ENCODE data around the gene PRSS21. TPM values are rescaled to one million over a fixed set of nuclear protein-coding genes. Genes with fewer than 3 reads are reported as not detected.

PRSS21 gene
- total RNA-seq, 2 experiments from 2014 or later = 68.7 to 69.6 TPM

- Histone ChIP-seq H3K4me3 (ENCODE audit: low read depth, low read length, poor library complexity, severe bottlenecking) (no peak overlapping the region), H4K20me1 (ENCODE audit: insufficient read depth, low read length) (no peaks in the 10 kb centered on the region), H3K4me2 (ENCODE audit: low read length) (no peak overlapping the region), H2AFZ (ENCODE audit: low read length) (peak overlapping the region; percentile 31; the same call in 1 of the 2 replicates), H3K27ac (ENCODE audit: low read depth, low read length, poor library complexity, severe bottlenecking) (no peak overlapping the region), H3K36me3 (ENCODE audit: insufficient read depth, low read length) (no peaks in the 10 kb centered on the region), H3K9me3 (ENCODE audit: low read length) (no peaks in the 10 kb centered on the region), H3K9me2 (ENCODE audit: insufficient read depth, low read length) (no peaks in the 10 kb centered on the region), H3K79me2 (ENCODE audit: insufficient read depth, low read depth, low read length) (no peaks in the 10 kb centered on the region), H3K4me1 (ENCODE audit: insufficient read depth, low read length, poor library complexity, severe bottlenecking) (no peaks in the 10 kb centered on the region)
- DNase-seq (ENCODE audit: low spot score) = no peak
- TF ChIP-seq, protein P1, sequence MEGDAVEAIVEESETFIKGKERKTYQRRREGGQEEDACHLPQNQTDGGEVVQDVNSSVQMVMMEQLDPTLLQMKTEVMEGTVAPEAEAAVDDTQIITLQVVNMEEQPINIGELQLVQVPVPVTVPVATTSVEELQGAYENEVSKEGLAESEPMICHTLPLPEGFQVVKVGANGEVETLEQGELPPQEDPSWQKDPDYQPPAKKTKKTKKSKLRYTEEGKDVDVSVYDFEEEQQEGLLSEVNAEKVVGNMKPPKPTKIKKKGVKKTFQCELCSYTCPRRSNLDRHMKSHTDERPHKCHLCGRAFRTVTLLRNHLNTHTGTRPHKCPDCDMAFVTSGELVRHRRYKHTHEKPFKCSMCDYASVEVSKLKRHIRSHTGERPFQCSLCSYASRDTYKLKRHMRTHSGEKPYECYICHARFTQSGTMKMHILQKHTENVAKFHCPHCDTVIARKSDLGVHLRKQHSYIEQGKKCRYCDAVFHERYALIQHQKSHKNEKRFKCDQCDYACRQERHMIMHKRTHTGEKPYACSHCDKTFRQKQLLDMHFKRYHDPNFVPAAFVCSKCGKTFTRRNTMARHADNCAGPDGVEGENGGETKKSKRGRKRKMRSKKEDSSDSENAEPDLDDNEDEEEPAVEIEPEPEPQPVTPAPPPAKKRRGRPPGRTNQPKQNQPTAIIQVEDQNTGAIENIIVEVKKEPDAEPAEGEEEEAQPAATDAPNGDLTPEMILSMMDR (conservative IDR thresholded peaks at IDR 0.05; ENCODE audit: low read length) = no peak
- no peak for TF ChIP-seq EZH2phosphoT487 (IDR thresholded peaks at IDR 0.05; ENCODE audit: borderline replicate concordance, low read depth, low read length)
- POLR2A ChIA-PET = no interaction called here
- intact Hi-C loops (cut with micrococcal nuclease; ENCODE audit: unreplicated experiment) = no loop called here
- BruUV-seq (replicated peaks) = no TSS peak
- CTCF ChIA-PET (ENCODE audit: unreplicated experiment) = no interaction called here
Observed at GRCh38 chr16:2845116-2845515, 28.1 kb downstream of the PRSS21 start.

DNA sequence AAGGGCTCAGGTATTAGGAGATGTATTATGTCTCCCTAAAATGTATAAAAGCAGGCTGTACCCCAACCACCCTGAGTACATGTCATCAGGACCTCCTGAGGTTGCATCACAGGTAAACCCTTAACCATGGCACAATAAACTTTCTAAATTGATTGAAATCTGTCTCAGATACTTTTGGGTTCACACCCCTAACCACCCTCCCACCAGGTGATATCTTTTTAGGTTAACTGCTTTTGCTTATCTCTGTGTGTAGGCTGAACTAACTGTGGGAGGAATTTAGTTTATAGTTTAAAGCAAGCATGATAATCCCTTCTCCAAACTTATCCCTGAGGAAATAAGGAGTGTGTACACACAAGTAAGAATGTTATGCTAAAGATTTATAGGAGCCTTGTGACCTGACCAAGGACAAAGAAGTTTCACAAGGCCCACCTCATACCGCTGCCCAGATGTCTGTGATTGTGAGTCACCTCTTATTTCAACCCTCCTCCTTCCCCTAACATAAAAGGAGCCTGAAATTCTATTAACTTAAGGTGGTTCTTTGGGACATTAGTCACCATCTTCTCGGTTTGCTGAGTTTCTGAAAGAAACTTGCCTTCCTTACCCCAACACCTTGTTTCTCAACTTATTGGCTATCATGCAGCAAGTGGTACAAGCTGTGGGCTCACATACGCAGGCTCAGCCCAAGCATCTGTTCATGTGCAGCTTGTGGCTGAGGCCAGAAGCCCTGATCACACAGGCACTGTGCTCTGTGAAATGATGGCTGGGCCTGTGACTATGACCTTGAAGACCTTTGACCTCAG is 29.7 kb downstream of the PRSS21 start:
- BruUV-seq (replicated peaks) = no TSS peak

More for the DNA sequence above, 29.7 kb downstream of the PRSS21 start:
- Histone ChIP-seq H2AFZ (ENCODE audit: low read length) (no peak overlapping the region), H3K9me2 (ENCODE audit: insufficient read depth, low read length) (no peaks in the 10 kb centered on the region), H4K20me1 (ENCODE audit: insufficient read depth, low read length) (no peaks in the 10 kb centered on the region), H3K36me3 (ENCODE audit: insufficient read depth, low read length) (no peaks in the 10 kb centered on the region), H3K4me3 (ENCODE audit: low read depth, low read length, poor library complexity, severe bottlenecking) (no peak overlapping the region), H3K4me2 (ENCODE audit: low read length) (no peak overlapping the region), H3K27ac (ENCODE audit: low read depth, low read length, poor library complexity, severe bottlenecking) (no peak overlapping the region), H3K79me2 (ENCODE audit: insufficient read depth, low read depth, low read length) (no peaks in the 10 kb centered on the region), H3K4me1 (ENCODE audit: insufficient read depth, low read length, poor library complexity, severe bottlenecking) (no peaks in the 10 kb centered on the region), H3K9me3 (ENCODE audit: low read length) (no peaks in the 10 kb centered on the region)
- CTCF ChIA-PET (ENCODE audit: unreplicated experiment) = no interaction called here
- POLR2A ChIA-PET = no interaction called here
- no peak for TF ChIP-seq EZH2phosphoT487 (IDR thresholded peaks at IDR 0.05; ENCODE audit: borderline replicate concordance, low read depth, low read length)
- TF ChIP-seq, protein P1 (conservative IDR thresholded peaks at IDR 0.05; ENCODE audit: low read length) = no peak
- DNase-seq (ENCODE audit: low spot score) = no peak
- intact Hi-C loops (cut with micrococcal nuclease; ENCODE audit: unreplicated experiment) = no loop called here
